ENCODE data around the gene CDC42EP4.

GRCh38 chr17:73282629-73283028 lies 29.2 kb downstream of the CDC42EP4 start:
- TF ChIP-seq CTCF (conservative IDR thresholded peaks at IDR 0.05 in 1 of 2, IDR thresholded peaks at IDR 0.05 in 1 of 2; ENCODE audit: low read depth in 1 of 2, low read length in 2 of 2): no peak
- no peak for TF ChIP-seq EZH2 (IDR thresholded peaks at IDR 0.05; ENCODE audit: low read length, missing control alignments)

All from fibroblast of lung (primary cell).